K562 (cell line): ENCODE data around the gene SEH1L. TPM values are rescaled to one million over a fixed set of nuclear protein-coding genes. Genes with fewer than 3 reads are reported as not detected.
A peak's percentile ranks its signal among the peaks of the same experiment; 100 is the strongest.

Experiments
- CTCF ChIP-seq, 3 experiments: IDR thresholded peaks in 2 of 3; conservative IDR thresholded peaks in 1 of 3; 2 replicates each; pipeline ENCODE4 v1.5.1; 2011 to 2012; ENCODE audit warnings: low read length in 3 of 3, mild to moderate bottlenecking in 3 of 3, control low read depth in 2 of 3, improper control_type of control experiment in 1 of 3, inconsistent platforms in 1 of 3, low read depth in 1 of 3, mixed read lengths in 1 of 3, moderate library complexity in 1 of 3; ENCODE audit not compliant: insufficient read depth in 2 of 3
- HDAC2 ChIP-seq: fragments of 450-650 bp; IDR thresholded peaks from 2 replicates; pipeline ENCODE4 v1.6.1; 2016; ENCODE audit warnings: mild to moderate bottlenecking
- HSF4 ChIP-seq: fragments of 250-450 bp; sonication (Bioruptor Pico); IDR thresholded peaks from 2 replicates; pipeline ENCODE4 v2.1.2; 2022; ENCODE audit warnings: mild to moderate bottlenecking, moderate library complexity, borderline replicate concordance
- JUND ChIP-seq, 2 experiments: IDR thresholded peaks; 2 replicates in 1 of 2; 3 replicates in 1 of 2; pipeline ENCODE4 v1.6.1; 2011; ENCODE audit warnings: borderline replicate concordance in 2 of 2, low read depth in 2 of 2, low read length in 2 of 2, improper control_type of control experiment in 1 of 2, missing biosample characterization in 1 of 2, missing genetic modification characterization in 1 of 2, missing genetic modification reagents in 1 of 2
- LCOR ChIP-seq: sonication (generic); formaldehyde crosslinking; IDR thresholded peaks from 2 replicates; pipeline ENCODE4 v1.8.0; 2022; ENCODE audit warnings: mild to moderate bottlenecking, missing genetic modification reagents
- MTF1 ChIP-seq: fragments of 250-450 bp; sonication (Bioruptor Pico); IDR thresholded peaks from 2 replicates; pipeline ENCODE4 v1.9.0; 2021; ENCODE audit warnings: moderate library complexity, mild to moderate bottlenecking, inconsistent platforms, borderline replicate concordance
- MYC ChIP-seq, 2 experiments: fragments of 250-450 bp in 1 of 2; sonication (Bioruptor Pico) in 1 of 2; IDR thresholded peaks; 2 replicates each; pipeline versions ENCODE4 v1.5.1 to v1.6.1; 2012 to 2021; ENCODE audit warnings: low read depth in 2 of 2, borderline replicate concordance in 1 of 2, improper control_type of control experiment in 1 of 2, low read length in 1 of 2, mild to moderate bottlenecking in 1 of 2, moderate library complexity in 1 of 2
- NFE2L1 ChIP-seq: fragments of 450-650 bp; IDR thresholded peaks from 2 replicates; pipeline ENCODE4 v1.6.1; 2016; ENCODE audit warnings: missing genetic modification characterization, low read depth, mild to moderate bottlenecking, missing compliant biosample characterization, moderate library complexity, borderline replicate concordance
- NR2C1 ChIP-seq, 2 experiments: fragments of 450-650 bp; IDR thresholded peaks; 2 replicates each; pipeline ENCODE4 v1.6.1; 2017; ENCODE audit warnings: mild to moderate bottlenecking in 2 of 2, antibody characterized with exemption in 1 of 2, inconsistent platforms in 1 of 2, missing compliant biosample characterization in 1 of 2, missing genetic modification characterization in 1 of 2
- RAD21 ChIP-seq, 2 experiments: fragments of 250-450 bp in 1 of 2; fragments of 450-650 bp in 1 of 2; sonication (Bioruptor Pico) in 1 of 2; formaldehyde crosslinking in 1 of 2; IDR thresholded peaks in 1 of 2; conservative IDR thresholded peaks in 1 of 2; 2 replicates each; pipeline versions ENCODE4 v1.4.0 to v1.8.0; 2020 to 2022; ENCODE audit warnings: mild to moderate bottlenecking in 2 of 2, moderate library complexity in 1 of 2
- RBBP5 ChIP-seq: fragments of 200-600 bp; sonication (generic); IDR thresholded peaks from 2 replicates; pipeline ENCODE4 v1.6.1; 2012; ENCODE audit warnings: borderline replicate concordance, mild to moderate bottlenecking, low read length, control low read depth, inconsistent platforms; ENCODE audit not compliant: insufficient read depth, poor library complexity, severe bottlenecking
- TAL1 ChIP-seq: fragments of 450-650 bp; IDR thresholded peaks from 2 replicates; pipeline ENCODE4 v1.6.1; 2016; ENCODE audit warnings: mild to moderate bottlenecking
- ZBTB33 ChIP-seq: sonication (generic); formaldehyde crosslinking; IDR thresholded peaks from 2 replicates; pipeline ENCODE4 v1.8.1; 2023; ENCODE audit warnings: mild to moderate bottlenecking, missing genetic modification reagents
- ZFP36 ChIP-seq: fragments of 150-350 bp; IDR thresholded peaks from 2 replicates; pipeline ENCODE4 v1.6.1; 2018; ENCODE audit warnings: low read length, low read depth; ENCODE audit not compliant: partially characterized antibody
- ZNF354B ChIP-seq: fragments of 250-450 bp; sonication (Bioruptor Pico); IDR thresholded peaks from 2 replicates; pipeline ENCODE4 v1.4.0; 2020
- ZNF695 ChIP-seq: fragments of 450-650 bp; formaldehyde crosslinking; IDR thresholded peaks from 2 replicates; pipeline ENCODE4 v1.4.0; 2020; ENCODE audit warnings: mild to moderate bottlenecking, moderate library complexity
- polyA plus RNA-seq, 8 experiments: library from polyadenylated mRNA; depleted of rRNA in 4 of 8; stranded (reverse) in 5 of 8; unstranded in 3 of 8; fragments of >200 nt; fragmentation: Nextera tagmentation in 2 of 8; fragmentation: Illumina TruSeq in 1 of 8; extraction: Ambion mirVana in 2 of 8; extraction: Trizol in 1 of 8; gene quantifications; 2 replicates each; pipeline versions ENCODE4 v1.2.1 to v1.2.3, GENCODE V29; 2011 to 2014; ENCODE audit warnings: inconsistent platforms in 1 of 8, missing spikeins in 1 of 8
- total RNA-seq, 7 experiments: library from RNA; depleted of rRNA in 6 of 7; stranded (reverse); fragments of >200 nt in 6 of 7; fragmentation: Illumina TruSeq in 2 of 7; extraction: Trizol in 2 of 7; gene quantifications; 2 replicates each; pipeline versions ENCODE4 v1.2.1 to v1.2.3, GENCODE V29; 2011 to 2021; ENCODE audit warnings: low replicate concordance in 1 of 7
- TF ChIP-seq, protein P1 (sequence below): fragments of 450-650 bp; IDR thresholded peaks from 2 replicates; pipeline ENCODE4 v1.6.1; 2016; ENCODE audit warnings: antibody characterized with exemption
- TF ChIP-seq, protein P2 (sequence below): fragments of 450-650 bp; formaldehyde crosslinking; IDR thresholded peaks from 2 replicates; pipeline ENCODE4 v1.4.0; 2020; ENCODE audit warnings: mild to moderate bottlenecking, mixed read lengths

Gene SEH1L
- total and polyA plus RNA-seq, 9 of the 15 experiments (the other 6 are each of a cell fraction or from before 2014, with no cell fraction given), result 62.2 to 180 (median 108) TPM

GRCh38 chr18:13003466-13003896 is 55.7 kb downstream of the SEH1L start (continued):
- TF ChIP-seq JUND (IDR thresholded peaks at IDR 0.05; ENCODE audit: borderline replicate concordance, low read depth, low read length) (0 out of 2 replicates have a peak, but pooled peaks have one; percentile 14), JUND (tag; IDR thresholded peaks at IDR 0.05; ENCODE audit: borderline replicate concordance, low read depth, low read length) (no peak), ZFP36 (peak; percentile 18), LCOR (no peak), ZNF695 (no peak), ZNF354B (CRISPR knock-in tag) (no peak), MTF1 (no peak), NFE2L1 (tag) (no peak), TAL1 (no peak), MYC (IDR thresholded peaks at IDR 0.05; ENCODE audit: low read depth, low read length) (0 out of 2 replicates have a peak, but pooled peaks have one; percentile 32), MYC (CRISPR knock-in tag; IDR thresholded peaks at IDR 0.05; ENCODE audit: borderline replicate concordance, low read depth) (no peak), ZBTB33 (CRISPR knock-in tag) (peak; percentile 64; the same call in 1 of the 2 replicates), NR2C1 (IDR thresholded peaks at IDR 0.05) (no peak), NR2C1 (tag; IDR thresholded peaks at IDR 0.05) (no peak), RAD21 (CRISPR knock-in tag; conservative IDR thresholded peaks at IDR 0.05 in 1 of 2, IDR thresholded peaks at IDR 0.05 in 1 of 2) (peak in 1 of 2 experiments; percentile 28; a peak in 2 of 4 replicates), CTCF (IDR thresholded peaks at IDR 0.05 in 2 of 3, conservative IDR thresholded peaks at IDR 0.05 in 1 of 3; ENCODE audit: insufficient read depth in 2 of 3, low read depth in 1 of 3, low read length in 3 of 3) (peak; percentile 46 to 71 (median 63)), RBBP5 (no peak), HDAC2 (0 out of 2 replicates have a peak, but pooled peaks have one; percentile 32), HSF4 (CRISPR knock-in tag) (no peak)
- TF ChIP-seq, protein P1, sequence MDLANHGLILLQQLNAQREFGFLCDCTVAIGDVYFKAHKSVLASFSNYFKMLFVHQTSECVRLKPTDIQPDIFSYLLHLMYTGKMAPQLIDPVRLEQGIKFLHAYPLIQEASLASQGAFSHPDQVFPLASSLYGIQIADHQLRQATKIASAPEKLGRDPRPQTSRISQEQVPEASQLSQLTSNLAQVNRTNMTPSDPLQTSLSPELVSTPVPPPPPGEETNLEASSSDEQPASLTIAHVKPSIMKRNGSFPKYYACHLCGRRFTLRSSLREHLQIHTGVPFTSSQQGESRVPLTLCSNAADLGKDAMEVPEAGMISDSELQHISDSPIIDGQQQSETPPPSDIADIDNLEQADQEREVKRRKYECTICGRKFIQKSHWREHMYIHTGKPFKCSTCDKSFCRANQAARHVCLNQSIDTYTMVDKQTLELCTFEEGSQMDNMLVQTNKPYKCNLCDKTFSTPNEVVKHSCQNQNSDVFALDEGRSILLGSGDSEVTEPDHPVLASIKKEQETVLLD, result no peak
- TF ChIP-seq, protein P2, sequence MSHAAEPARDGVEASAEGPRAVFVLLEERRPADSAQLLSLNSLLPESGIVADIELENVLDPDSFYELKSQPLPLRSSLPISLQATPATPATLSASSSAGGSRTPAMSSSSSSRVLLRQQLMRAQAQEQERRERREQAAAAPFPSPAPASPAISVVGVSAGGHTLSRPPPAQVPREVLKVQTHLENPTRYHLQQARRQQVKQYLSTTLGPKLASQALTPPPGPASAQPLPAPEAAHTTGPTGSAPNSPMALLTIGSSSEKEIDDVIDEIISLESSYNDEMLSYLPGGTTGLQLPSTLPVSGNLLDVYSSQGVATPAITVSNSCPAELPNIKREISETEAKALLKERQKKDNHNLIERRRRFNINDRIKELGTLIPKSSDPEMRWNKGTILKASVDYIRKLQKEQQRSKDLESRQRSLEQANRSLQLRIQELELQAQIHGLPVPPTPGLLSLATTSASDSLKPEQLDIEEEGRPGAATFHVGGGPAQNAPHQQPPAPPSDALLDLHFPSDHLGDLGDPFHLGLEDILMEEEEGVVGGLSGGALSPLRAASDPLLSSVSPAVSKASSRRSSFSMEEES (CRISPR knock-in tag), result no peak
